Inferior parietal cortex (tissue), 1 donor: ENCODE data around the gene PTPRM.

Source experiments
- DNase-seq: peaks from one replicate; pipeline ENCODE4 v3.0.0-alpha.2; 2016; ENCODE audit errors: extremely low spot score

PTPRM gene

DNA sequence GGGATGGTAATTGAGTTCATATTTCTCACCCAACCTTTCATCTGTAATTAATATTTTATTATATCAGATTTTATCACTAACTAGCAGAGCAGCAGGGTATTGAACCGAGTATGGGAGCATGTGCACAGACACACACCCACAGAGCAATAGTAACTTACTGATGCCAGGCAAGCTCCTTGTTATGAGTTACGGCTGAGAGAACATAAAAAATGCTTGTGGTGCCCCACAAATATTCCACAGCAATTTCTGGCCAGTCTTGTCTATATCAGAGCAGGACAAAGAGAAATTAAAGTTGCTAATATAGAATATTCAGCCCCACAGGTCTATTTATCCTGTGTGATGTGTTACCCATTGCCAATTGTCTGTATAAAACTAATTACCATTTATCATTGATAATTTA lies 540.3 kb downstream of the PTPRM start:
- DNase-seq: no peak

- DNase-seq: no peak
Observed at GRCh38 chr18:8114480-8114879, 547.4 kb downstream of the PTPRM start.

DNA sequence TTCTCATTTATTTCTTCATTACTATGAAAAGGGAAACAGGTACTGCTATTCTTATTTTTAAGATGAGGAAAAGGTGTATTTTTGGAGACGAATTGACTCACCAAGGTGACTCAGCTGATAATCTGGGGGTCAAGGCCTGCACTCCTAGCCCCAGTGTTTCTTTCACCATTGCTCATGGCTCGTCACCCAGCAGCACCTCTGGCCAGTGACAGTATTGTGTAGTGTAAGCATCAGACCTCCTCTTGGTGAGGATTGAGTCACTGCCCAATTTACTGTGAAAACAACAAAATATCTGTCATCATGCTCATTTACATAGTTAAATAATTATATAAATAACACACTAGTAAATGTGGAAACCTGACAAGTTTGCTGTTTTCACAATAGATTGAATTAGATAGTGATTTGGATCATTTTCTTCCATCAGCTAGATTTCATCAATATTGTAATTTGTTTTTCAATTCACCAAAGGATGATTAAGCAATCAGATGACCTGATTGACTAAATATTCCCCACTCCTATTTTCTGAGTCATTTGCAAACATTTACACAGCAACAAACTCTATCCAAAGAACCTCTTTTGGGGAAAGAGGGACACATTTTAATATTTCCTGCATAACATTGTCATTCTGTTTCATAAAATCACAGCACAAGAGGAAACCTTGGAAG lies 549.4 kb downstream of the PTPRM start:
- no peak for DNase-seq

GRCh38 chr18:8117006-8117371 lies 549.9 kb downstream of the PTPRM start:
- DNase-seq: no peak

- no peak for DNase-seq
Observed at GRCh38 chr18:8121101-8121500, 554.0 kb downstream of the PTPRM start.

GRCh38 chr18:8121942-8122480 lies 554.9 kb downstream of the PTPRM start:
- no peak for DNase-seq

DNA sequence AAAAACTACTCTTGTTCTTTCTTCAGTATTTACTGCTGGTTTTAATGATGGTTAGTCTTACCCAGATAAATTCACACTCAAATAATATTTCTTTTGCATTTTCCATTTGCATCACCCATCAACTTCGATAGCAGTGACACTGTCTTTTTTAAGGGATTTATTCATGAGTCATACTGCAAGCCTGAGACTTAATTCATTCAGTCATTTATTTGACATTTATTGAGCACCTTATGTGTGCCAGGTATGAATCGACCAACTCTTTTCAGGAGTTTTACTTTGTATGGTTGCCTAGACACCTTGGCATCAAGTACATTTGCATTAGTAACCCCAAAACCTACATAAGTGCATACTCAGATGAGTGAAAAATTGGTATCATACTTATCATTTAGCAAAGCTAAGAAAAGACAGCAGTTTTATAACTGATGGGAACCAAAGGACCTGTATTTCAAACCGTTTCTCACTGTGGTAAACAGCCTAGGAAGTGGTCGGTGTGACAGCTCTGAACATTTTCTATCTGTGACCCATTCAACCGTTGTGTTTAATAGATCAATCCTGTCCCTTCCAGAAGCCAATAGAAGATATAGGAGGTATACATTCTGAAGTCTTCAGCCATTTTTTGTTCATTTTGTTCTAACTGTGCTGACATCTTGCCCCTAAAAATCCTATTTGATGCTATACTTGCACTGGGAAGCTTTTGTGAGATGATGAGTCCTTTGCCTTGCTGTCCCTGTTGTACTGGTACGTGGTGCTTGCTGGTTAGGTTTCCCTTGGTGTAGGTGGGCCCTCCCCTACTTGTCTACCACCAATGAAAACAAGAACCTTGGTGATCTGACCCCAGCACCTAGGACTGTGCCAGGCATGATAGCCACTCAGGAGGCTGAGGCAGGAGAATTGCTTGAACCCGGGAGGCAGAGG lies 557.4 kb downstream of the PTPRM start:
- DNase-seq: no peak

- DNase-seq: no peak
Observed at GRCh38 chr18:8130096-8130495, 563.0 kb downstream of the PTPRM start.

- no peak for DNase-seq
Observed at GRCh38 chr18:8133032-8133431, 565.9 kb downstream of the PTPRM start.

DNA sequence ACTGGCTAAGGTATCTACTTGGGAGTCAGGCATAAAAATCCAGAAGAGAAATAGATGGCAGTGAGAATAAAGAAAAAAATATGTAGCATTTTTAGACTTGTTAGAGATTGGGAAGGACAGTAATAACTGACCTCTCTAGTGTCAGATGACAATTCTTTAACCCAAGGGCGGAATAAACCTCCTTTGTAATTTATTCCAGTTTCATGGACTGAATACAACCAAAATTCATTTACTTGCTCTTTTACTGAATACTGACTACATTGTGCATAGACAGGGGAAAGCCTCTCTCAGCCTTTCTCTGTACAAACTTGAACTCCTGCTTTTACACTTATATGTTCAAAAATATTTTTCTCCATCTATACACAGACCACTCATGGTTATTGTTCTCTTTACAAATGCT lies 566.8 kb downstream of the PTPRM start:
- no peak for DNase-seq

GRCh38 chr18:8139127-8139527 lies 572.0 kb downstream of the PTPRM start:
- DNase-seq: no peak

DNA sequence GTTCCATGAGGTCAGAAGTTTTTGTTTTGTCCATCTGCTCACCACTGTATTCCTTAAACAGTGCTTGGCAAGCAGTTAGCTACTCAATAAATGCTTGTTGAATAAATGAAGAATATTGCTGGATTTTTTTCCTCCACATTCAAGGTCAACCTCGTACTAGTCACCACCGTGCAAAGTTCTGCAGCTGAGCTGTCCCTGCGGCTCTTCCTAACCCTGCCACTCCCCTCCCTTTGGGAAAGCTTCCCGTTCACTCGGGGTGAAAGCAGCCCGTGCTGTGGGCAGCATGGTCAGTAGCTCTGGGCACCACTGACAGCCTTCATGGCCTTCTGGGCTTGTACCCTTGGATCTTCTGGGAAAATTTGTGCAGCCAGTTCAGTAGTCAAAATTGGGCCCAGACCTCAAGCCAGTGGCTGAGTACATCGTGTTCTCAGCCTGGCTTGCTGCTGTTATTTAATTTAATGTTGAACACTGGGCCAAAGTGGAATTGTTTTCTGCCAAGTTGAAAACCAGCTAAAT lies 572.8 kb downstream of the PTPRM start:
- DNase-seq: no peak

DNA sequence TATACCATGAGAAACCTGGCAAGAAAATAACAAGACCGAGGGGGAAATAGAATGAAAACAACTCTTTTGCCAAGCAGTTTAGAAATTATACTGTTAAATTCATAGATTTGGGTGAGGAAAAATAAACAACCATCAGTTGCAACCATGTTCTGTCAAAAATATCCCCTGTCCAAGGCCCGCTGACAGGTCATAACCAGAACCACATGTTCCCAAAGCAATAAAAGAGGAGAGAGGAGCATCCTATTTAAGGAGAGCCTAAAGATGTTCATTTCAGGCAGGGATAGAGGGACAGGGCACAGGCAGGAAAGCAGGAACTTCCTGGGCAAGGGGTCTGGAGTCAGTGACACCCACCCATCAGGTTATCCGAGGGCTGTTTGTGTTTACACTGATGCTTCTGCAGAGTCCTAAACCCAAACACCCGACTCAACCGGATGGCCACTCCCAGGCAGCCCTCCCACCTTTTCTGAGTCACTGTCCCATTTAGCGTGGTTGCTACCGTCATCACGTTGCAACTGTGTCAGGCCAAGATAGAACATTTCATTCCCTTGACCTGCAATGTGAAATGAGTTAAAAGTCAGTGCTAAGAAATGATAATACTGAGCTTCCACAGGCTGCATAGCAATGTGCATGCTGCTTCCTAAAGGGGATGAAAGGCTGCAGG lies 573.9 kb downstream of the PTPRM start:
- DNase-seq: no peak

DNA sequence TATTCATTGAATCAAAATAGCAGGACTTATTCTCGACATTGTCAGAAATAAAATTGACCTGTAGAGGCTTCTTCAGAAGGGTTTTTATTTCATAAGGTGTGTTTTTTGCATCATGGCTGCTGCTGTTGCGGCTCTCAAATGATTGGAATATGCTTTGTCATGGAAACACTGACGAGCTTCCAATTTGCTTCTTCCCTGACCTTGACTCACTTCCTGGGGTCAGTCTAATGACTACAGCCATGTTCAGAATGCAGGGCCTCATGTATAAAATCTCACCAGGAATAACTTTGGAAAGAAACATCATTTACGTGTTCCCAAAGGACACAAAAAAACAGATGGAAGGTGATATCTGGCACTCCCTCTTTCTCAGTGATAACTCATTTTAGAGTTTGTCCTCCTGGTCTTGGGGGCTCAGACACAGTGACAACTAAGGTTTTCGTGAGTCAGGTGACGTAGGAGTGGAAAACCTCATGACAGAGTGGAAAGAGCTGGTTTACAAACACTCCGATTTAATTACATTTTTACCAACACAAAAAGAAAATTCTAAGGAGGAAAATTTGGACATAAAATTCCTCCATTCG lies 575.1 kb downstream of the PTPRM start:
- DNase-seq: no peak

DNA sequence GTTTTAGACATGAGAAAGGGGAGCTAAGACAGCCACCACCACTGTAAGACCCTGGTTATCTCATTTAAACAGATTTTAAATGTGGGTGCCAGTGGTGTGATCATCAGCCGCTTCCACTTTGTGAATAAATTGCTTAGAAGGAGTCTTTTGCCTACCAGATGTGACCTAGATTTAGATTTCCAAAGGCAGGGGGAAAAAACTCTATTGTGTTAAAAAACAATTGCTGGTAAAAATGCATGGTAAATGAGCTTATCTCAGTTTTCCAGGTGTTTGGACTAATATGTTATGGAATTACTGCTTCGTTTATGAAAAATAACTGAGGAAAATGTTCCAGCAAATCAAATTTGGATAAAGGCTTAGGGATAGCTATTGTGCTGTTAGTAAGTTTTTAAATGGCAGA lies 575.8 kb downstream of the PTPRM start:
- no peak for DNase-seq

GRCh38 chr18:8151181-8151580 lies 584.1 kb downstream of the PTPRM start:
- DNase-seq: no peak

DNA sequence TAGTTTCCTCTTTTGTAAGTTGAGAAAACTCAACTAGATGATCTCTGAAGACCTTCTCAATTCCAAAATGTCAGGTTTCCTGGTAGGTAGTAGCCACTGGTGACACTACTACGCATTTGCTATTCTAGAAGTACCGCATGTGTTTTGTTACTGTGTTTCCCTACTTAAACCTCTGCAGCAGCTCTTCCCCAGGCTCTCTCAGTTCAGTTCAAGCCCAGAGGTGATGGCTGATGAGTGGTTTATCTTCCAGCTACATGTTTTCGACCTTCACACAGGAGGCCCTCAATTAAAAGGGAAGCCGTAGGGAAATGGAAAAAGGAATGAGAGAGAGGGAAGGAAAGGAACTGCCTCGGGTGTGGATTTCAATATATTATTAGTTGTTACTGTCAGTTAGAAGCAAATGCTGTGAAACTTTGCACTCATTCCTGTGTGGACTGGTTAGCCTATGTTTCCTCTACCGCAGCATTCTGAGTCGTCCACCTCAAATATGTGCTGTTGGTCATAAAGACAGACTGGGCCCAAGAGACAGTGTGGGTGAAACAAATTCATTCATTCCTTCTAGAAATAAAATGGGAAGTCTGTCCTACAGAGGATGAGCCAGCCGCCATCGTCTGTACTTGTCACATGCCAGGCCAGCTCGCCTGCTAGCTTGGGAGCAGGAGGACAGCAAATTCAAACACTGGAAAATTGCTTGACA lies 586.9 kb downstream of the PTPRM start:
- DNase-seq: no peak

DNA sequence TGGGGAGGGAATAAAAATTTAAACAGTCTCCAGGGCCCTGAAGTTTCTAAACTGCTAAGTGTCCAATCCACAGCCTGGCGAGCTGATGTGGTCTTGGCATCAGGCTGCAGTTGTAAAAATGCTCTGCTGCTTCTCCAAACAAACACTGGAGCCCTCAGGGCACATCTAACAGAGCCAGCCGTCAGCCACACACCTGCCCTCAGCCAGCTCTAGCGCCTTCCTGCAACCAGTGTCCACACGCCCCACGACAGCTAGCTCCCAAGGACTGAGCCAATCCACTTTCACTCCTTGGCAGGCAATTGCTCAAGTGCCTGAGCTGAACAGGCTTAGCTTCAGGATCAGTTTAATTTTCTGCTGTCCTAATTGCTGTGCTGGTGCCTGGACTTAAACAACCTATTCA lies 595.7 kb downstream of the PTPRM start:
- DNase-seq: no peak

DNA sequence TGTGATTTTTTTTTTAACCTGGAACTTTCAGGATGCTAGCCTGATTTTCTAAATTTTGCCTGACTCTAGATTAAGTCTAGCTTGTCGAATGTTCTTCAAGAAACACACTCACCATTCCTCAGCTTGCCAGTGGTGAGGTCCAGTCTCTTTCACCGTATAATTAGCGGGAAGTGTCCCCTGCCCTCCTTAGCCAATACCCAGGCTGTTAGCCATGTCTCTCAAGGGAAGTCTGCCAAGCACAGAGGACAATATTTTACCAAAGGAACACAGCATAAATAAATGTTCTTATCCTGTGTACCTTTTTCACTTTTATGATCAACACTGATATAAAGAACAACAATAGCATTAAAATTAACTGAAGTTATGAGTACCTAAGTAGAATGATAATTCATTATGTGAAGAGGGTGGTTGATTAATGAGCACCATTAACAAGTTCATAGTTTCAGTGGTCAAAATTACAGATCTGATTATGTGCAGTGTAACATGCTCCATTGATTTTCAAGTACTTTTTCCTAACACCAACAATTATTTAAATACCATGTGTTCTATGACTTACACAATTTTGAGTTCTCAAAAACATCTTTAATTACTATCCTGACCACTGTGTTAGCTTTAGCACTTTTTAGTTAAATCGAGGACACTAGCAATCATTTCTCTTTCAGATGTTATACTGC lies 596.3 kb downstream of the PTPRM start:
- no peak for DNase-seq

DNA sequence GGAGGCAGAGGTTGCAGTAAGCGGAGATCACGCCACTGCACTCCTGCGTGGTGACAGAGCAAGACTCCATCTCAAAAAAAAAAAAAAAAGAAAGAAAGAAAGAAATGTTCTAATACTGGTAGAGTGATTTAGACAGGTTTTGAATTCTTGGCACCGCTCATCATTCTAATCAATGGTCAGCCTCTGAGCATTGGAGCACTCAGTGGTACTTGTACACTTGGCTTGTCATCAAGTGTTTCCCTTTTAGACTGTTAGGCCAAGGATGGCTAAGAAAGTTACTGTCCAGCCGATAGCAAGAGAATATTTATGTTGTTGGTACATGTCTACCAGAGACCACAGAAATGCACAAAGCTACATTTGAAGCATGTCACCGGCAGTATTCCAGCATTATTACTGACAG lies 598.0 kb downstream of the PTPRM start:
- DNase-seq: no peak

DNA sequence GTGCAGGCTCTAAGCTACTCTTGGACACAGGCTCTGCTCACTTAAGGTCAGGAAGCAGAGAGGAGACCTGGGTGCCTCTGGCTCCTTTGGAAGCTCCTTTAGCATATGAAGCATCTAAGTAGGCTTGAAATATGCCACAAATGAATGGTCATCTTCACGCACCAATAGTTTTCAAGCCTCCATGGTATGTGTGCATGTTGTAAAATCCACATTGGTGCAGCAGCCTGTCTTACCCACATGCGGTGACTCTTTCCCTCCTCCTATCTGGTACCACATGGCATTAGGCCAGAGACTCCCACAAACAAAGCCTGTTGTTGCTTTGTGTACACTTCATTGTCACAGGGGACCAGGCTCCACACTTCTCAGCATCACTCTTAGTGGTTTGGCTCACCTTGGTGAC lies 599.9 kb downstream of the PTPRM start:
- no peak for DNase-seq
